ENCODE measurements around the gene SLC25A22. TPM values are rescaled to one million over a fixed set of nuclear protein-coding genes. Genes with fewer than 3 reads are reported as not detected.

SLC25A22 gene
- total and polyA plus RNA-seq, 9 of the 15 experiments (the other 6 are each of a cell fraction or from before 2014, with no cell fraction given) = 0.41 to 55.4 (median 11.4) TPM

DNA sequence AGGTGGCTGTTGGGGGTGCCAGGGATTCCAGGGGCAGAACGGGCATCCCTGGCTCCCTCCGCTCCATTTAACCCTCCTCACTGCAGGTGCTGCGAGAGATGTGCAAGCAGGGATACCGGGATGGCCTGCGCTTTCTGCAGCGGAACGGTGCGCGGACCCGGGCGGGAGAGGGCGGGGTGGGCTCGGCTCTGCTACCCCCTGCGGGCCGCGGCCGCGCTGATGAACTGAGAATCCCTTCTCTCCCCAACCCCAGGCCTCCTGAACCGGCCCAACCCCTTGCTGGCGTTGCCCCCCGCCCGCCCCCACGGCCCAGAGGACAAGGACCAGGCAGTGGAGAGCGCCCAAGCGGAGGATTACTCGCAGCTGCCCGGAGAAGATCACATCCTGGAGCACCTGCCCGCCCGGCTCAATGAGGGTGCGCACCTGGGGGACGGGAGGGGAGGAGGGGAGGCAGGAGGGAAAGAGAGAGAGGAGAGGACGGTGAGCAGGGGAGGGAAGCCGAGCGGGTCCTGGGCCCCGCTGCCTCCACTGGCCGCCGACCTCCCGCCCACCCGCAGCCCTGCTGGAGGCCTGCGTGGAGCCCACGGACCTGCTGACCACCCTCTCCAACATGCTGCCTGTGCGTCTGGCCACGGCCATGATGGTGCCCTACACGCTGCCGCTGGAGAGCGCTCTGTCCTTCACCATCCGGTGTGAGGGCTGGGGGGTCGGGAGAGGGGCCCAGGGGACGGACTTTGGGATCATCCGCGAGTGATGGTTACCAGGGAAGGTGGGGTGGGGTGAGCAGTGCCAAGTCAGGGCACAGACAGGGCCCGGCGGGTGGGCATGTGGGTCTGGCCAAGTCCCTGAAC lies 25.6 kb upstream of the SLC25A22 start:
- ChIA-PET CTCF (ENCODE audit: low intra/inter-chr PET ratio) (no interaction called here), POLR2A (interaction anchor here (0.5 to 2.5 kb wide), 7 partner anchors 8 to 33 kb away, joined by 3 to 20 read pairs (median 3); partner anchors contain the start of gene RPLP2)
- Histone ChIP-seq H3K9ac (ENCODE audit: insufficient read depth in 1 of 2, low read depth in 2 of 2, low read length in 2 of 2) (no peak overlapping the region), H3K4me1 (replicated peaks in 1 of 2; ENCODE audit: control insufficient read depth in 2 of 2, insufficient read depth in 2 of 2, low read length in 2 of 2) (peaks cover 30 to 91% of the 10 kb centered on the region in 2 experiments), H3K27ac (ENCODE audit: extremely low read depth, low read depth, low read length) (no peak overlapping the region), H3K79me2 (ENCODE audit: control insufficient read depth, insufficient read depth, low read length) (peaks cover 29% of the 10 kb centered on the region), H3K4me3 (no peak overlapping the region), H3K27me3 (ENCODE audit: control insufficient read depth in 2 of 2, insufficient read depth in 2 of 2, low read length in 2 of 2) (no peaks in the 10 kb centered on the region), H2AFZ (ENCODE audit: low read depth, low read length) (no peak overlapping the region), H3K4me2 (ENCODE audit: insufficient read depth, low read length) (no peak overlapping the region), H3K36me3 (ENCODE audit: control insufficient read depth, insufficient read depth, low read length) (peaks cover 37% of the 10 kb centered on the region; the same call in 1 of the 3 replicates), H3K9me3 (replicated peaks; ENCODE audit: control insufficient read depth, insufficient read depth, low read depth, low read length) (no peaks in the 10 kb centered on the region), H3K9me1 (ENCODE audit: control insufficient read depth, insufficient read depth, low read length) (peaks cover 6% of the 10 kb centered on the region), H4K20me1 (replicated peaks; ENCODE audit: control insufficient read depth, insufficient read depth, low read length) (peaks cover 13% of the 10 kb centered on the region)
- in situ Hi-C loops (cut with MboI) (no loop called here), intact Hi-C loops (cut with micrococcal nuclease) (no loop called here)
- 94% methylated on average over 21 of the region's 53 CpGs for WGBS (ENCODE audit: insufficient coverage, low coverage, missing lambda C conversion rate)
- no peak for FAIRE-seq
- no peak for TF ChIP-seq CTBP1 (IDR thresholded peaks at IDR 0.05; ENCODE audit: borderline replicate concordance)
- 0 out of 2 replicates have a peak, but pooled peaks have one; percentile 69 for TF ChIP-seq TAF15 (IDR thresholded peaks at IDR 0.05; ENCODE audit: low read depth, low read length)
- TF ChIP-seq HMGN3 (IDR thresholded peaks at IDR 0.05; ENCODE audit: borderline replicate concordance, extremely low read depth, insufficient read length, low read depth, low read length) = peak; percentile 17
- TF ChIP-seq, protein P1, sequence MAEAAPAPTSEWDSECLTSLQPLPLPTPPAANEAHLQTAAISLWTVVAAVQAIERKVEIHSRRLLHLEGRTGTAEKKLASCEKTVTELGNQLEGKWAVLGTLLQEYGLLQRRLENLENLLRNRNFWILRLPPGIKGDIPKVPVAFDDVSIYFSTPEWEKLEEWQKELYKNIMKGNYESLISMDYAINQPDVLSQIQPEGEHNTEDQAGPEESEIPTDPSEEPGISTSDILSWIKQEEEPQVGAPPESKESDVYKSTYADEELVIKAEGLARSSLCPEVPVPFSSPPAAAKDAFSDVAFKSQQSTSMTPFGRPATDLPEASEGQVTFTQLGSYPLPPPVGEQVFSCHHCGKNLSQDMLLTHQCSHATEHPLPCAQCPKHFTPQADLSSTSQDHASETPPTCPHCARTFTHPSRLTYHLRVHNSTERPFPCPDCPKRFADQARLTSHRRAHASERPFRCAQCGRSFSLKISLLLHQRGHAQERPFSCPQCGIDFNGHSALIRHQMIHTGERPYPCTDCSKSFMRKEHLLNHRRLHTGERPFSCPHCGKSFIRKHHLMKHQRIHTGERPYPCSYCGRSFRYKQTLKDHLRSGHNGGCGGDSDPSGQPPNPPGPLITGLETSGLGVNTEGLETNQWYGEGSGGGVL (CRISPR knock-in tag; IDR thresholded peaks at IDR 0.05) = no peak
- no peak for DNase-seq (ENCODE audit: extremely low read depth in 1 of 4, low spot score in 3 of 4)
- no TSS peak for BruUV-seq (replicated peaks)
- ATAC-seq = no peak

All from K562 (cell line).